Thoracic aorta (tissue), 2 donors: ENCODE data around the gene ST6GALNAC6. TPM values are rescaled to one million over a fixed set of nuclear protein-coding genes. Genes with fewer than 3 reads are reported as not detected.

Experiments
- ATAC-seq: fragments of 150-250 bp; one replicate; pipeline ENCODE4 v1.8.0; 2017; ENCODE audit warnings: low read depth; ENCODE audit not compliant: insufficient number of reproducible peaks, low FRiP score
- DNase-seq: peaks from one replicate; pipeline ENCODE4 v3.0.0-alpha.2; 2020; ENCODE audit warnings: low spot score
- H3K27ac ChIP-seq, 2 donors: fragments of 200-600 bp; sonication (generic); 1 replicate in 1 of 2; 2 replicates in 1 of 2; pipeline ENCODE4 v1.5.1; 2016; ENCODE audit warnings: mild to moderate bottlenecking in 2 of 2, moderate library complexity in 2 of 2
- H3K27me3 ChIP-seq: fragments of 200-600 bp; sonication (generic); replicated peaks from 2 replicates; pipeline ENCODE4 v1.6.0; 2016; ENCODE audit warnings: mild to moderate bottlenecking; ENCODE audit not compliant: insufficient read depth
- H3K36me3 ChIP-seq: fragments of 200-600 bp; sonication (generic); one replicate; pipeline ENCODE4 v1.5.1; 2016
- H3K4me1 ChIP-seq, 2 donors: fragments of 200-600 bp; sonication (generic); 1 replicate in 1 of 2; 2 replicates in 1 of 2; pipeline versions ENCODE4 v1.5.1 to v1.6.0; 2016; ENCODE audit warnings: low read depth in 2 of 2, mild to moderate bottlenecking in 1 of 2; ENCODE audit not compliant: control insufficient read depth in 1 of 2
- H3K4me3 ChIP-seq: fragments of 200-600 bp; sonication (generic); 2 replicates; pipeline ENCODE4 v1.5.1; 2016; ENCODE audit warnings: mild to moderate bottlenecking
- H3K9me3 ChIP-seq: fragments of 200-600 bp; sonication (generic); 2 replicates; pipeline ENCODE4 v1.5.1; 2016
- CTCF ChIP-seq: fragments of 200-600 bp; sonication (generic); IDR thresholded peaks from one replicate; pipeline ENCODE4 v1.5.1; 2019; ENCODE audit warnings: antibody characterized with exemption
- total RNA-seq, 2 donors: library from RNA; depleted of rRNA; stranded (reverse); fragments of >200 nt; gene quantifications; one replicate each; pipeline versions ENCODE4 v1.1.0 to v1.2.3, GENCODE V29; 2016

The ST6GALNAC6 gene
- total RNA-seq, 2 donors from 2014 or later, result 140 to 221 TPM

DNA sequence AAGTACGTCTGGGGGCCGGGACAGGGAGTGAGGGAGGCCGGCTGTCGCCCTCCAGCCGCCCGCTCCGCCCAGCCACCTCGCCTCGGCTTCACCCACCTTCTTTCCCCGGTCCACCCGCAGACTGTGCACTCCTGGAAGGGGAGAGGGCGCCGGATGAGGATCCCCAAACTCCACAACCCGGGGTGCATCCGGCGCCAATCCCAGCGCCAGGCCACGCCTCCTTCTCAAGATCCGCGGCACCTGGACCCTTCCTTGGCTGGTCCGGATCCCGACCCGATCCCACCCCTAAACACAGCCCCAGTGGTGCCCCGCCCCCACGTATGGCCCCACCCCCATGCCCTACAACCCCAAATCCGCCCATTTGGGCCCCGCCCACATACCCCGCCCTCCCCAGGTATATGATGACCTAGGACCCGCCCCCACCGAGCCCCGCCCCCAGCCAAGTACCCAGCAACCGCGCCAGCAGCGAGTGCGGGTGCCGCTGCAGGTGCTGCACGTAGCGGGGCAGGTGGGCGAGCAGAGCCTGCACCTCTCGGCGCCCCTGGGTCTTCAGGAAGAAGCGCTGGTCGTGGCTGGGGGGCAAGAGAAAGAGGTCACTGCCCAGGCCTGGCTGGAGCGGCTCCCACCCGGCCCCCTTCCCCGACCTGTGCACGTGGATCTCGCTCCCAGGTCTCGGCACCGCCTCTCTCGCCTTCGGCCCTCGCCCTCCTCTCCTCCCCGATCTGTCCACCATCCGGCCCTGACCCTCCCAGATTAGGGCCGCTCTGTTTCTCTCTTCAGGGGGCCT is 28.0 kb upstream of the ST6GALNAC6 start:
- Histone ChIP-seq H3K9me3 (no peaks in the 10 kb centered on the region), H3K27ac (no peak overlapping the region), H3K4me1 (peaks cover 11 to 23% of the 10 kb centered on the region in 2 donors), H3K27me3 (no peaks in the 10 kb centered on the region), H3K36me3 (no peaks in the 10 kb centered on the region), H3K4me3 (peak overlapping the region; percentile 33)
- ATAC-seq (no peak), DNase-seq (no peak)
- TF ChIP-seq CTCF, result no peak

DNA sequence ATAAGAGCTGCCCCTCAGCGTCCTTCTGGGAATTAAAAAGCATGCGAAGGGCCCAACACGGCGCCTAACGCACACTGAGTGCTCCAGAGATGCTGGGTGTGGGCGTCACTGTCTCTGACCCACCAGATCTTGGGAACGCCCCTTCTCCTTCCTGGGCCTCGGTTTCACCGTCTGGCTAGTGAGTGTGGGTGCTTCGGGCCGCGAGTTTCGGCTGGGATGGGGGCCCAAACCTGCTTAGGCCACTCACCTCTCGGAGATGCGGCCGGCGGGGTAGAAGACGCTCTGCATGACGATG is 27.4 kb upstream of the ST6GALNAC6 start:
- no peaks in the 10 kb centered on the region for H3K36me3 ChIP-seq
- DNase-seq (no peak), ATAC-seq (no peak)
- no peaks in the 10 kb centered on the region for H3K9me3 ChIP-seq
- H3K4me3 ChIP-seq, result peak overlapping the region; percentile 33
- no peak overlapping the region for H3K27ac ChIP-seq
- TF ChIP-seq CTCF, result no peak
- no peaks in the 10 kb centered on the region for H3K27me3 ChIP-seq
- peaks cover 11 to 24% of the 10 kb centered on the region in 2 donors for H3K4me1 ChIP-seq

GRCh38 chr9:127925959-127926905 is 26.8 kb upstream of the ST6GALNAC6 start:
- Histone ChIP-seq H3K27ac (no peak overlapping the region), H3K4me1 (peaks cover 11 to 25% of the 10 kb centered on the region in 2 donors), H3K27me3 (no peaks in the 10 kb centered on the region), H3K4me3 (no peak overlapping the region), H3K36me3 (no peaks in the 10 kb centered on the region), H3K9me3 (no peaks in the 10 kb centered on the region)
- no peak for TF ChIP-seq CTCF
- no peak for DNase-seq
- no peak for ATAC-seq

DNA sequence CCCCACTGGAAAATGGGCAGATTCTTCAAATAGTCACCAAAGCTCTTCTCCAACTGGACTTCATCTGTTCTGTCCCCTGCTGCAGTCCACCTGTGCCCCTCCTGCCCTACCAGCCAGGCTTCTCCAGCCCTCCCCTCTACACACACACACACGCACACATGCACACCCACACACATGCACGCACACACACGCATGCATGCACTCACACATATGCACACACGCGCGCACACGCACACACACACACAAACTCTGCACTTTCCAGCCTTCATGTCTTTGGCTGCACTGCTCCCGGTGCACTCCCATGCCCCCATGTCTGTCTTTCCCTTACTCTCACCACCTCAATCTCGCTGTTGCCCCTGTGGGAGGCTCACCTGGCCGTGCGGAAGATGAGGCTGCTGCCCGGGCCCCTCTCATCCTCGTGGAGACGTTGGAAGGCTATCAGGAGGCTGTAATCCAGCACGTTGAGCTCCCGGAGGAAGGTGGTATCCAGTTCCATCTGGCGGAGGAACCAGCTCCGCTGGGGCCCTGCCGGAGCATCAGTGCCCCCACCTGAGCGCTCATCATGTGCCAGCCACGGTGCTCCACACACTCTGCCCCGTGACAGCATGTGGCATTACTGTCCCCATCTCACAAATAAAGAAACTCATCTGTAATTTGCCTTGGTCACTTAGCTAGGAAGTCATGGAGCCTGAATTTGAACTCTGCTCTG is 25.5 kb upstream of the ST6GALNAC6 start:
- no peak overlapping the region for H3K4me3 ChIP-seq
- H3K27me3 ChIP-seq, result no peaks in the 10 kb centered on the region
- no peaks in the 10 kb centered on the region for H3K36me3 ChIP-seq
- no peak for TF ChIP-seq CTCF
- no peaks in the 10 kb centered on the region for H3K9me3 ChIP-seq
- H3K4me1 ChIP-seq, result peaks cover 6 to 23% of the 10 kb centered on the region in 2 donors
- no peak for ATAC-seq
- no peak for DNase-seq
- no peak overlapping the region for H3K27ac ChIP-seq

- Histone ChIP-seq H3K9me3 (no peaks in the 10 kb centered on the region), H3K4me3 (no peak overlapping the region), H3K27me3 (no peaks in the 10 kb centered on the region), H3K36me3 (no peaks in the 10 kb centered on the region), H3K27ac (no peak overlapping the region), H3K4me1 (peaks cover 14 to 31% of the 10 kb centered on the region in 2 donors)
- no peak for TF ChIP-seq CTCF
- DNase-seq (no peak), ATAC-seq (no peak)
Measured at GRCh38 chr9:127923771-127924170, 24.4 kb upstream of the ST6GALNAC6 start.
